ENCODE results near the gene SSPN. TPM values are rescaled to one million over a fixed set of nuclear protein-coding genes. Genes with fewer than 3 reads are reported as not detected.
A peak's percentile ranks its signal among the peaks of the same experiment; 100 is the strongest.

Gene SSPN
- total and polyA plus RNA-seq, 9 of the 15 experiments (the other 6 are each of a cell fraction or from before 2014, with no cell fraction given), result 0.40 TPM; not detected in 8

DNA sequence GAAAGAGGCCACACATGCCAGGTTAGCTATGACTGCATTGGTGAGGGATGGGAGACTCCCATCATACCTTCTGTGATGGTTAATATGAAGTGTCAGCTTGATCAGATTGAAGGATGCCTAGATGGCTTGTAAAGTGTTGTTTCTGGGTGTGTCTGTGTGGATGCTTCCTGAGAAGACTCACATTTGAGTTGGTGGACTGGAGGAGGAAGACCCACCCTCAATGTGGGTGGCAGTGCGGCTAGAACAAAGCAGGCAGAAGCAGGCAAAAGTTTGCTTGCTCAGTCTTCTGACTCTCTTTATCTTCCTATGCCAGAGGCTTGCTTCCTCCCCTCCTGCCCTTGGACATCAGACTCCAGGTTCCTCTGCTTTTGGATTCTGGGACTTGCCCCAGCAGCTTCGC is 88.2 kb downstream of the SSPN start:
- 44% methylated on average over 2 of the region's 2 CpGs for WGBS (ENCODE audit: insufficient coverage, low coverage, missing lambda C conversion rate)
- H4K20me1 ChIP-seq (replicated peaks; ENCODE audit: control insufficient read depth, insufficient read depth, low read length), result no peaks in the 10 kb centered on the region
- H3K4me3 ChIP-seq, result no peak overlapping the region
- TF ChIP-seq ZBTB12 (CRISPR knock-in tag; IDR thresholded peaks at IDR 0.05), result no peak
- TF ChIP-seq ETV6 (IDR thresholded peaks at IDR 0.05; ENCODE audit: borderline replicate concordance in 1 of 2, low read depth in 2 of 2, low read length in 1 of 2), result no peak
- no peak for TF ChIP-seq ETV6 (CRISPR knock-in tag; IDR thresholded peaks at IDR 0.05; ENCODE audit: borderline replicate concordance)
- TF ChIP-seq ZNF175 (CRISPR knock-in tag; IDR thresholded peaks at IDR 0.05; ENCODE audit: low read depth), result no peak
- TF ChIP-seq SMAD4 (CRISPR knock-in tag; conservative IDR thresholded peaks at IDR 0.05), result no peak
- TF ChIP-seq, protein P1, sequence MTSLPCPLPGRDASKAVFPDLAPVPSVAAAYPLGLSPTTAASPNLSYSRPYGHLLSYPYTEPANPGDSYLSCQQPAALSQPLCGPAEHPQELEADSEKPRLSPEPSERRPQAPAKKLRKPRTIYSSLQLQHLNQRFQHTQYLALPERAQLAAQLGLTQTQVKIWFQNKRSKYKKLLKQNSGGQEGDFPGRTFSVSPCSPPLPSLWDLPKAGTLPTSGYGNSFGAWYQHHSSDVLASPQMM (CRISPR knock-in tag; IDR thresholded peaks at IDR 0.05), result no peak
- no peaks in the 10 kb centered on the region for H3K79me2 ChIP-seq (ENCODE audit: control insufficient read depth, insufficient read depth, low read length)
- POLR2A ChIA-PET, result no interaction called here
- 0 out of 4 replicates have a peak overlapping the region, but pooled peaks of 1 of the 2 experiments have one; percentile 11 for H3K9ac ChIP-seq (ENCODE audit: insufficient read depth in 1 of 2, low read depth in 2 of 2, low read length in 2 of 2)
- intact Hi-C loops (cut with micrococcal nuclease) (no loop called here), in situ Hi-C loops (cut with MboI) (no loop called here)
- H3K27ac ChIP-seq (ENCODE audit: extremely low read depth, low read depth, low read length), result no peak overlapping the region
- DNase-seq (ENCODE audit: extremely low read depth in 1 of 4, low spot score in 3 of 4) (no peak), FAIRE-seq (no peak), ATAC-seq (no peak)
- H3K27me3 ChIP-seq (ENCODE audit: control insufficient read depth in 2 of 2, insufficient read depth in 2 of 2, low read length in 2 of 2), result no peaks in the 10 kb centered on the region
- H3K4me1 ChIP-seq (replicated peaks in 1 of 2; ENCODE audit: control insufficient read depth in 2 of 2, insufficient read depth in 2 of 2, low read length in 2 of 2), result peaks cover 0 to 9% of the 10 kb centered on the region in 2 experiments; a peak in 2 of 5 replicates
- CTCF ChIA-PET (ENCODE audit: low intra/inter-chr PET ratio), result no interaction called here
- H3K9me1 ChIP-seq (ENCODE audit: control insufficient read depth, insufficient read depth, low read length), result no peaks in the 10 kb centered on the region
- no peaks in the 10 kb centered on the region for H3K36me3 ChIP-seq (ENCODE audit: control insufficient read depth, insufficient read depth, low read length)
- no peak overlapping the region for H3K4me2 ChIP-seq (ENCODE audit: insufficient read depth, low read length)
- BruUV-seq (replicated peaks), result no TSS peak
- H3K9me3 ChIP-seq (replicated peaks; ENCODE audit: control insufficient read depth, insufficient read depth, low read depth, low read length), result no peaks in the 10 kb centered on the region
- H2AFZ ChIP-seq (ENCODE audit: low read depth, low read length), result no peak overlapping the region

Measured in K562 (cell line).